GM12892 (cell line): ENCODE data around the gene CNTLN.

Experiments
- POLR2A ChIP-seq: IDR thresholded peaks from 2 replicates; pipeline ENCODE4 v1.6.1; 2011; ENCODE audit warnings: low read depth, low read length, control low read depth
- POLR2AphosphoS5 ChIP-seq: IDR thresholded peaks from 2 replicates; pipeline ENCODE4 v1.6.1; 2011; ENCODE audit warnings: low read depth, low read length, control low read depth
- TAF1 ChIP-seq: IDR thresholded peaks from 2 replicates; pipeline ENCODE4 v1.6.1; 2011; ENCODE audit warnings: low read depth, mild to moderate bottlenecking, control low read depth, low read length, borderline replicate concordance

DNA sequence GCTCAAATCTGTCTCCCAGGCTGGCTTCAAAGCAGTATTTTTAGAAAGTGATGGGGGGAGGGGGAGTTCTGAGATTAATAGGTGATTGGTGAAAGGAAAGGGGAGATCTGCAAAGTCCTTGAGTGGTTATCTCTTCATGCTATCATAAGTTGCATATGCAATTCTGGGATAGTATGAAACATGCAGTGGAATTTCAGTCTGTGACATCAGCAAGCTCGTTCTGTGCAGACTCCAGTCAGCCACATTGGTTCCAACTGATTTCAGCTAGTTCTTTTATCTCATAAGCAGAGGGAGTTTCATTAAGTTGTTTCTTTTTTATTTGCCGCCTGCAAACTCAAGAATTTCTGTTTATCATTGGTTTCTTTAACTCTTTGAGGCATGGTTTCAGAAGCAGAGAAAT is 263.5 kb downstream of the CNTLN start:
- TF ChIP-seq POLR2A (no peak), TAF1 (no peak), POLR2AphosphoS5 (no peak)
